Pancreas (tissue), 10 donors: ENCODE data around the gene MAGI1. TPM values are rescaled to one million over a fixed set of nuclear protein-coding genes. Genes with fewer than 3 reads are reported as not detected.
A peak's percentile ranks its signal among the peaks of the same experiment; 100 is the strongest.

Source experiments
- ATAC-seq, 4 donors: fragments of 200-7000 bp; cut with Tn5 transposase; one replicate each; pipeline versions ENCODE4 v1.8.0 to v1.9.1; 2020; ENCODE audit warnings: mild to moderate bottlenecking in 4 of 4, moderate library complexity in 4 of 4
- DNase-seq, 6 donors: peaks; one replicate each; pipeline ENCODE4 v3.0.0-alpha.2; 2020
- FAIRE-seq: peaks from 2 replicates; lab custom pipeline; 2012; peaks lifted over from hg19 to GRCh38; lab: Jason Lieb, UNC
- H3K27ac ChIP-seq, 4 donors: fragments of 200-600 bp; sonication (generic); 1 replicate in 3 of 4; 2 replicates in 1 of 4; pipeline versions ENCODE4 v1.5.0 to v1.8.0; 2020
- H3K27me3 ChIP-seq, 4 donors: fragments of 200-600 bp; one replicate each; pipeline ENCODE4 v1.8.0; 2021
- H3K36me3 ChIP-seq, 3 donors: fragments of 200-600 bp; sonication (generic) in 1 of 3; one replicate each; pipeline versions ENCODE4 v1.5.0 to v1.8.0; 2020 to 2021
- H3K4me1 ChIP-seq, 3 donors: fragments of 200-600 bp; one replicate each; pipeline ENCODE4 v1.8.0; 2021
- H3K4me3 ChIP-seq, 4 donors: fragments of 200-600 bp; sonication (generic) in 2 of 4; one replicate each; pipeline versions ENCODE4 v1.5.0 to v1.8.0; 2020 to 2021
- H3K9me3 ChIP-seq, 4 donors: fragments of 200-600 bp; one replicate each; pipeline ENCODE4 v1.8.0; 2021
- CTCF ChIP-seq, 4 donors: fragments of 200-600 bp; sonication (generic) in 3 of 4; IDR thresholded peaks; one replicate each; pipeline versions ENCODE4 v1.5.0 to v1.8.0; 2021; ENCODE audit warnings: antibody characterized with exemption in 4 of 4
- WGBS, 2 donors: extraction: QIAGEN DNeasy Blood & Tissue Kit; methylation state at CpG; one replicate each; pipeline ENCODE4 v1.1.7; 2013; 5-methylcytosine and 5-hydroxymethylcytosine counted together
- intact Hi-C, 3 donors: fragments of 100-400 bp; cut with DNase I; formaldehyde crosslinking; loops; one replicate each; pipeline versions ENCODE4 v1.11.1 to v1.14.2; 2022
- polyA plus RNA-seq, 2 donors: library from polyadenylated mRNA; stranded (reverse); fragments of 200-250 nt; gene quantifications; one replicate each; pipeline ENCODE4 v1.2.3, GENCODE V29; 2013
- total RNA-seq, 6 donors: library from RNA; stranded (reverse); fragmentation: NEBNext Ultra II Directional in 4 of 6; extraction: Animal tissue kit (Norgen Biotek cat#: 25700) in 4 of 6; gene quantifications; one replicate each; pipeline versions ENCODE4 v1.2.1 to v1.2.4, GENCODE V29; 2021 to 2023
- donor health status: healthy with polysubstance abuse.
- donor health status: DM: no; HTN: no; CAD: no; lungs with moderate emphysema.
- donor health status: DM: no; HTN: no; CAD: no.
- donor health status: control.
- donor health status: control.
- donor health status: Bipolar disorder and iron deficiency.
- donor health status: DM: yes; HTN: yes; CAD: no.
- donor health status: DM: no; HTN: no; CAD: no.
- donor health status: DM: no; HTN: no; CAD: no.
- donor health status: DM: yes; HTN: yes; CAD: no.

Gene MAGI1
- total and polyA plus RNA-seq, 8 donors: 19.7 to 45.1 (median 28.0) TPM

- 60 to 66% methylated on average over 4 of the region's 4 CpGs for WGBS, 2 donors
- Histone ChIP-seq H3K36me3 (no peaks in the 10 kb centered on the region), H3K4me1 (peaks cover 0 to 2% (median 2%) of the 10 kb centered on the region in 3 donors), H3K4me3 (no peak overlapping the region), H3K9me3 (no peaks in the 10 kb centered on the region), H3K27me3 (no peaks in the 10 kb centered on the region), H3K27ac (peak overlapping the region in 1 of 4 donors; percentile 27)
- ATAC-seq (peak; percentile 31 to 69 (median 58)), FAIRE-seq (no peak), DNase-seq (no peak)
- no peak for TF ChIP-seq CTCF (IDR thresholded peaks at IDR 0.05)
- intact Hi-C loops: no loop called here
Measured at GRCh38 chr3:65888980-65889706, 149.6 kb downstream of the MAGI1 start.

- Histone ChIP-seq H3K27ac (no peak overlapping the region), H3K36me3 (no peaks in the 10 kb centered on the region), H3K4me3 (no peak overlapping the region), H3K27me3 (no peaks in the 10 kb centered on the region), H3K9me3 (no peaks in the 10 kb centered on the region), H3K4me1 (peaks cover 5 to 9% (median 6%) of the 10 kb centered on the region in 3 donors)
- no peak for FAIRE-seq
- WGBS, 2 donors: 97% methylated on average over 1 of the region's 1 CpG
- ATAC-seq: no peak
- no peak for TF ChIP-seq CTCF (IDR thresholded peaks at IDR 0.05)
- intact Hi-C loops: no loop called here
- no peak for DNase-seq
Measured at GRCh38 chr3:65888196-65888595, 150.5 kb downstream of the MAGI1 start.

GRCh38 chr3:65886391-65886790, 152.3 kb downstream of the MAGI1 start:
- intact Hi-C loops: no loop called here
- no peak overlapping the region for H3K27ac ChIP-seq
- H3K4me3 ChIP-seq: no peak overlapping the region
- H3K4me1 ChIP-seq: peaks cover 5 to 13% (median 7%) of the 10 kb centered on the region in 3 donors
- DNase-seq: no peak
- H3K36me3 ChIP-seq: no peaks in the 10 kb centered on the region
- no peaks in the 10 kb centered on the region for H3K9me3 ChIP-seq
- no peak for TF ChIP-seq CTCF (IDR thresholded peaks at IDR 0.05)
- 87 to 93% methylated on average over 5 of the region's 5 CpGs for whole genome bisulfite sequencing, 2 donors
- FAIRE-seq: no peak
- no peak for ATAC-seq
- H3K27me3 ChIP-seq: no peaks in the 10 kb centered on the region

GRCh38 chr3:65884071-65884470, 154.6 kb downstream of the MAGI1 start:
- DNase-seq: no peak
- FAIRE-seq: no peak
- peak; percentile 43 to 73 (median 62) for ATAC-seq
- 49 to 61% methylated on average over 4 of the region's 4 CpGs for WGBS, 2 donors
- Histone ChIP-seq H3K4me1 (peaks cover 5 to 13% (median 7%) of the 10 kb centered on the region in 3 donors), H3K27ac (peak overlapping the region in 2 of 4 donors; percentile 8 to 51), H3K4me3 (no peak overlapping the region), H3K9me3 (no peaks in the 10 kb centered on the region), H3K27me3 (no peaks in the 10 kb centered on the region), H3K36me3 (no peaks in the 10 kb centered on the region)
- no peak for TF ChIP-seq CTCF (IDR thresholded peaks at IDR 0.05)
- intact Hi-C loops: no loop called here

GRCh38 chr3:65883613-65884012, 155.1 kb downstream of the MAGI1 start:
- 1 to 2% methylated on average over 3 of the region's 3 CpGs for WGBS, 2 donors

More at GRCh38 chr3:65883613-65884012, 155.1 kb downstream of the MAGI1 start:
- Histone ChIP-seq H3K36me3 (no peaks in the 10 kb centered on the region), H3K27ac (peak overlapping the region in 2 of 4 donors; percentile 8 to 51), H3K4me3 (no peak overlapping the region), H3K27me3 (no peaks in the 10 kb centered on the region), H3K9me3 (no peaks in the 10 kb centered on the region), H3K4me1 (peaks cover 5 to 13% (median 7%) of the 10 kb centered on the region in 3 donors)
- intact Hi-C loops: no loop called here
- TF ChIP-seq CTCF (IDR thresholded peaks at IDR 0.05): no peak
- DNase-seq (no peak), ATAC-seq (peak; percentile 38 to 88 (median 80)), FAIRE-seq (peak; percentile 20)
